ENCODE measurements around the gene TBX20.

DNA sequence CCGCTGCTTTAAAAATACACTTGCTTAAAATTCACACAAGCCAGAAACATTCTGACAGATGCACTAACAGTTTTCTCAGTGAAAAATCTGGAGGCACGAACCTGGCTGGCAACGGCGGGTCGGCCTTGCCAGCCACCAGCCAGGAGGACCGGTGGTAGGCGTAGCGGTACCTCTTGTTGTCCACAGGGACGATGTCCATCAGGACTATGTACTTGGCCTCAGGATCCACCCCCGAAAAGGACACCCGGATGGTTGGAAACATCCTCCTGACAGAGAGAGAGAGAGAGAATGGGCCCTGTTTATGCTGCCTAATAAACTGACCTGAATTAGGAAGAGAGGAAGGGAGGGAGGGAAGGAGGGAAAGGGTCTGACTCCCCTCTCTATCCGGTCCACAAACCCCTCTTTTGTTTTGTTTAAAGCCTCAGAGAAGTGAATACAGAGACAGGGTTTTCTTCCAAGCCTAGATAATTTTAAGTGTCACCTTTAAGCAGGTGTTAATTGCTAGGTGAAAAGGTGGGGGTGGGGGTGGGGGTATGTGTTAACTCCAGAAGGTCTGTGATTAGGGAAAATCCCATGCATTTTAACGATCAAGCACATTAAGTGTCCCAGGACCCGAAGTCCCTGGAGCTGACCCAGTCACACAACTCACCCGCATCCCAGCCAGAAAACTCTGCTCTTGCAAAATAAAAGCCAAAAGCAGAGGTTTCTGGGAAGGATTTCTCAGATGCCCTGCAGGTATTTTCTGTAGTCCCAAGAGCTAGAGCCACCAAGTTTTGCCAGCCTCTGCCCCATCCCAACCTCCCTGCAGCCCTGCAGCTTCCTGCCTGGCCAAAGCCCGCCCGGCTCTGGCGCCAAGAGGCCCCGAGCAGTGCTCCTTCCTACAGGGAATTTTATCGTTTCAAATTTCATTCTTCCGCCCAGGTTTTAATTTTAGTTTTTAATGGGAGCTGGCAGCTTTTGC is 5.0 kb downstream of the TBX20 start:
- no peak for TF ChIP-seq CTCF (IDR thresholded peaks at IDR 0.05)
- no peak for TF ChIP-seq POLR2A (IDR thresholded peaks at IDR 0.05)
- no peak for TF ChIP-seq POLR2AphosphoS5 (IDR thresholded peaks at IDR 0.05; ENCODE audit: insufficient read depth in 1 of 2, low read depth in 1 of 2)

Data from vagina (tissue), 2 donors.